ENCODE results near the gene BLTP3B.
A peak's percentile ranks its signal among the peaks of the same experiment; 100 is the strongest.

The BLTP3B gene

DNA sequence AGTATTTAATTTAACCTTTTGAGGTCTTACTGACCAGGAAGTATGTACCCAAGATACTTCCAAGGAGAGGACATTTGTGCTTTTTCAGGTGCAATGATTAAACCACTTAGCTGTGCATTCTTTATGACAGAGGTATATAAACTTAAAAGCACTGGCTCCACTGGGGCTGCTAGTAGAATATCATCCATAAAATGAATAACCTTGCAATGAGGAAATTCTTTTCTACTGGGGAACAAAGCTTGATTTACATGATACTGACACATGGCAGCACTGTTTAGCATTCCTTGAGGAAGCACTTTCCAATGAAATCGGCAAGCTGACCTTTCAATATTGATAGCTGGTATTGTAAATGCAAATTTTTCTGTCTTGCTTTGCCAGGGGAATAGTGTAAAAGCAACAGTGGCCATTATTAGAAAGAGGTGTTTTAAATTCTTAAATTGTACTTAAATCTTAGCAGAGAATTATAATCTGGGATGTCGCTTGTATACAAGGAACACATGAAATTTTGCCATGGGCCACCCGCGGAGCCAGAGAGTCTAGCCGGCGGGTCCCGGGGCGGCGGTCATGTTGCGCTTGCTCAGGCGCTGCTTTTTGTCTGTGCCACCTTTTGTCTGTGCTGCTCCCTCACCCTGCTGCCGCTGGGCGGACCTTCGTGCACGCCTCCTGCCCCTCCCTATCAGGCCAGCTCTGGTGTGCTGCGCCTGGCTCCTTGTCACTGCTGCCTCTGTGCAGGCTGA lies 20.9 kb upstream of the BLTP3B start:
- peak; percentile 53 to 67 for DNase-seq (ENCODE audit: low read depth in 2 of 2)
- H3K4me3 ChIP-seq (replicated peaks in 1 of 2; ENCODE audit: low read depth in 2 of 2, low read length in 2 of 2), result peak overlapping the region; percentile 21 to 26

DNA sequence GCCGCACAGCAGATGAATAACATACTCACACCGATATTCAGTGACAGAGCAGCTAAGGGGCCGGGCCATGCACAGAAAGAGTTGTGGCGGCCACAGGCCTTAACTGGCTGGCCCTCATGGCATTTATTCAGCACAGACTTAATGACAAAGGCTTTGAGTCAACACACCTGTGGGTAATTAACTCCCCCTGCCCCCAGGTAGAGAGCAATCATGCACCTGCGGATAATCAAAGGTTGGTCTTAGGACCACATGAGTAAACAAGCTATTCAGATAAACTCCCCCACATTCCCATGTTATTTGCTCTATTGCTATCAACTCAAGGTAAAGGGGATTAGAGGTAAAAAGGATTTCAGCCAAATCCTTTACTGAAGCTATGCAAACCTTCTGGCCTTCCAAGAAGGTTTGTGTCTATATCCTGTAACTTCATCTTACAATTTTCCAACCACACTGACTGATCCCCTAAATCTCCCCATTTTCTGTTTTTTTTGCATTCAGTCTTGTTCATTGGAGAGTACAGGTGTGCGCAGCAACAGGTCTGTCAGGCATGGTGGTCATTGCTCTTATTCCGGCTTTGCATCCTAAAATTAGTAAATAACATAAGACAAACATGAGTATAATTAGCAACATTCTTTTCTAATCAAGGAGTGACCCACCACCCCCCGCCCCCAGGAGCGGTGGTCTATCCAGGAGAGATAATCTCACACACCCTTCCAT lies 16.9 kb upstream of the BLTP3B start:
- TF ChIP-seq, protein P1, sequence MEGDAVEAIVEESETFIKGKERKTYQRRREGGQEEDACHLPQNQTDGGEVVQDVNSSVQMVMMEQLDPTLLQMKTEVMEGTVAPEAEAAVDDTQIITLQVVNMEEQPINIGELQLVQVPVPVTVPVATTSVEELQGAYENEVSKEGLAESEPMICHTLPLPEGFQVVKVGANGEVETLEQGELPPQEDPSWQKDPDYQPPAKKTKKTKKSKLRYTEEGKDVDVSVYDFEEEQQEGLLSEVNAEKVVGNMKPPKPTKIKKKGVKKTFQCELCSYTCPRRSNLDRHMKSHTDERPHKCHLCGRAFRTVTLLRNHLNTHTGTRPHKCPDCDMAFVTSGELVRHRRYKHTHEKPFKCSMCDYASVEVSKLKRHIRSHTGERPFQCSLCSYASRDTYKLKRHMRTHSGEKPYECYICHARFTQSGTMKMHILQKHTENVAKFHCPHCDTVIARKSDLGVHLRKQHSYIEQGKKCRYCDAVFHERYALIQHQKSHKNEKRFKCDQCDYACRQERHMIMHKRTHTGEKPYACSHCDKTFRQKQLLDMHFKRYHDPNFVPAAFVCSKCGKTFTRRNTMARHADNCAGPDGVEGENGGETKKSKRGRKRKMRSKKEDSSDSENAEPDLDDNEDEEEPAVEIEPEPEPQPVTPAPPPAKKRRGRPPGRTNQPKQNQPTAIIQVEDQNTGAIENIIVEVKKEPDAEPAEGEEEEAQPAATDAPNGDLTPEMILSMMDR (IDR thresholded peaks at IDR 0.05; ENCODE audit: low read depth, low read length), result no peak
- no peak overlapping the region for H3K4me3 ChIP-seq (replicated peaks in 1 of 2; ENCODE audit: low read depth in 2 of 2, low read length in 2 of 2)
- DNase-seq (ENCODE audit: low read depth in 2 of 2), result no peak

More for the DNA sequence above, 20.9 kb upstream of the BLTP3B start:
- TF ChIP-seq, protein P1 (IDR thresholded peaks at IDR 0.05; ENCODE audit: low read depth, low read length), result peak; percentile 14

GRCh38 chr12:100158535-100158934 lies 15.9 kb upstream of the BLTP3B start:
- H3K4me3 ChIP-seq (replicated peaks in 1 of 2; ENCODE audit: low read depth in 2 of 2, low read length in 2 of 2), result no peak overlapping the region
- TF ChIP-seq, protein P1 (IDR thresholded peaks at IDR 0.05; ENCODE audit: low read depth, low read length), result no peak
- DNase-seq (ENCODE audit: low read depth in 2 of 2), result no peak

DNA sequence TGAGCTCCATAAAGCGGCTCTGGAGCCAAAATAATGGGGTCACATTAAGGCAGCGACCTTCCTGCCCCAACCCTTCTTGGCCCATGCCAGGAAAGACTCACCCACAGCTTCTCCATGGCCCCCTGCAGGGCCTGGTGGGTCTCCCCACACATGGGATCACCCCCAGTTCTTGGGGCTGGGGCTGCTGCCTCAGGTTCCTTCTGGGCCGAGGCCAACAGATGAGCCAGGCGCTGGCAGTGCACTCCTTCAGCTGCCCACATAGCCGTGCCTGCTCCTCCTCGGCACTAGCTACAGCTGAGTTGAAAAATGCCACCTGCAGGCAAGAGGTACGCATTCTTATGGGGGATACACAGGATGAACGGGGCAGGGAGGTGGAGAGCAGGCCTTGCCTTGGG lies 14.8 kb upstream of the BLTP3B start:
- DNase-seq (ENCODE audit: low read depth in 2 of 2), result no peak
- TF ChIP-seq, protein P1 (IDR thresholded peaks at IDR 0.05; ENCODE audit: low read depth, low read length), result no peak
- no peak overlapping the region for H3K4me3 ChIP-seq (replicated peaks in 1 of 2; ENCODE audit: low read depth in 2 of 2, low read length in 2 of 2)

DNA sequence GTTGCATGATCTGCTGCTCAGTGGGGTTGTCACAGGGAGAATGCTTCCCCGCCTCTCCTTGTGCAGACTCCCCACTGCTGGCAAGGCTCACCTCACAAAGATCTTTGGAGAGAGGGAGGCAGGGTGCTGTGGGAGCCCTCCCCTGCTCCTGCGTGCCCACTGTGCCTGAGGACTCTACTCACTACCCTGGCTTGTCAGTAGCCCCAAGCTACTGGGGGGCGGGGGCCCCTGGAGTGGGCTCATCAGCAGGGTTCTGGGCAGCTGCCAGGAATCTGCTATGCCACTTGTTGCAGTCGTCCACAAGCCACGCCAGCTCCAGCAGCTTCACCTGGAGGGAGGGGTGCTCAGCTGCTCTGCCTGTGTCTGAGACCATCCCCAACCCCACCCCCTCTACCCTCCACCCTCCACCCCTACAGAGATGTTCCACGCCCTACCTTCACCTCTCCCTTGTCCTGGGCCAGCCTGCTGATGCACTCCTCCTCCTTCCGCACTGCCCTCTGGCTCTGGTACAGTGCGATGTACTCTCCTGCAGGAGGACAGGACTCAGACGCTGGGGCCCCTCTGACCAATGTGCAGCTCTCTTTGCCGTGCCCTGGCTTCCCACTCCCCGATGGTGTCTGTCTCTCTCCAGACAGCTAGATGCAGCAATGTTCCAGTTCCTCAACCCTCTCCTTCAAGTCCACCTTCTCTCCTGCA lies 14.2 kb upstream of the BLTP3B start:
- TF ChIP-seq, protein P1 (IDR thresholded peaks at IDR 0.05; ENCODE audit: low read depth, low read length), result no peak
- no peak overlapping the region for H3K4me3 ChIP-seq (replicated peaks in 1 of 2; ENCODE audit: low read depth in 2 of 2, low read length in 2 of 2)
- DNase-seq (ENCODE audit: low read depth in 2 of 2), result no peak

DNA sequence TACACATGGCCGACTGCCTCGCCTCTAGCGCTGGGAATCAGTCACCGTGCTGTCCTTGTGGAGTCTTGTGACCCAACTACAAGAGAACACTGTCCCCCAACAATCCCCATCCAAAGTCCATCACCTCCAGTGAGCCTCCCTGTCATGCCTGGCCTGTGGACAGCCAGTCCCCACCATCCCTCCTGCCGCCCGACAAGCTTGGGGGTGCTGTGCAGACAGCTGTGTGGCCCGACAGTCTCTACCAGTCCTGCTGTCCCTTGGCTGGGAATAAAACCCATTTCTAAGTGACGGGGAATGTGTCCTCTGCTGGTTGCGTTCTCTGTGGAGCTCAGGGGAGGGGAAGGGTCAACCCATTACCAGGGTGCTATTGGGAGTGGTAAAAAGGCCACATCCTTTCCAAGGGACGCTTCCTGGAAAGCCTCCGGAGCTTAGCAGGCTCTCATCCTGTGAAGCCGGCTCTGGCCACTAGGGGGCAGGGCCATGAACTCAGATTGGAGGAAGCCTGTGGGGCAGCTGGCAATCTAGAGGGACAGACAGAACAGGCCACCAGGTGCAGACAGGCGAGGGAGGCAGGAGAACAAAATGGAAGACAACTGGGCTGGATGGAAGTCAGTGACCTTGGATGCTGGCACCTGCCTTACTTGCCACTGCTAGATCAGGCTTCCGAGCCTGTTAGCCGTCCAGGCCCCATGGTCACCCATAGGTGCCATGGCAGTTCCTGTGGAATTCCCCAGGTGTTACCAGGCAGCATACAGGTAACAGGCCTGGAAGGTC lies 12.0 kb upstream of the BLTP3B start:
- TF ChIP-seq, protein P1 (IDR thresholded peaks at IDR 0.05; ENCODE audit: low read depth, low read length), result peak; percentile 94
- peak; percentile 72 to 77 for DNase-seq (ENCODE audit: low read depth in 2 of 2)
- no peak overlapping the region for H3K4me3 ChIP-seq (replicated peaks in 1 of 2; ENCODE audit: low read depth in 2 of 2, low read length in 2 of 2)
